Measurements from ENCODE around the gene GPBAR1.

DNA sequence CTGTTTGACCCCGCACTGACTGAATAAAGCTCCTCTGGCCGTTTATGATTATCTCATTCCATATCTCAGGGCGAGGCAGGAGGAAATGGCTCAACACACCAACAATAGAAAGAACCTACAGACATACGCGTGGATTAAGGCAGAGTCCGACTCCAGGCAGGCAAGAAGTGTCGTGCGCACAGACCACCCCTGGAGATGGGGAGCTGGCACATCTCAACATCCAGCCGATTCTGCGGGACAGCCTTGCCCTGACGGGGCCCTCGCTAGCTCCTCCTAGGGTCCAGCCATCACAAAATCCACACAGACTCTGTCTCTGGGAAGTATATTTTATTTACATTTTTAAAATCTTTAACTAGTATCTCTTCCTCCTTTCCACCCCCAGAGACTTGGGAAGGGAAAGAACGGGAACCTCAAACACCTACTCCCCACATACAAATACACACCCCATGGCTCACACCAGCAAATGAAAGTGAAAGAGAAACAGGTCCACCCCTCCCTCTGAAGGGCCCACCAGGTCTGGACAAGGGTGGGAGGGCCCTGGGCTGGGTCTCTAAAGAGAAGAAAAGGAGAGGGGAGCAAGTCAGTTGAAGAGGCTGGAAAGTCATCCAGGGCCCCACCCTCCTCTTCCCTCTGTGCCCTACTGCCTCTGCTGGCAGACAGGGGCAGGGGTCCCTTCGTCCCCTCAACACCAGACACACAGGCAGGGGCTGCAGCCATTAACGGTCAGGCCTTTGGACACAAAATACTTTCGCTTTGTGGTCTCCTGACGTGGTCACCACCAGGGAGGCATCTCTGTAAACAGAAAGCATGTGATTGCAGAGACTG, 3.2 kb downstream of the GPBAR1 start:
- TF ChIP-seq, protein P1, sequence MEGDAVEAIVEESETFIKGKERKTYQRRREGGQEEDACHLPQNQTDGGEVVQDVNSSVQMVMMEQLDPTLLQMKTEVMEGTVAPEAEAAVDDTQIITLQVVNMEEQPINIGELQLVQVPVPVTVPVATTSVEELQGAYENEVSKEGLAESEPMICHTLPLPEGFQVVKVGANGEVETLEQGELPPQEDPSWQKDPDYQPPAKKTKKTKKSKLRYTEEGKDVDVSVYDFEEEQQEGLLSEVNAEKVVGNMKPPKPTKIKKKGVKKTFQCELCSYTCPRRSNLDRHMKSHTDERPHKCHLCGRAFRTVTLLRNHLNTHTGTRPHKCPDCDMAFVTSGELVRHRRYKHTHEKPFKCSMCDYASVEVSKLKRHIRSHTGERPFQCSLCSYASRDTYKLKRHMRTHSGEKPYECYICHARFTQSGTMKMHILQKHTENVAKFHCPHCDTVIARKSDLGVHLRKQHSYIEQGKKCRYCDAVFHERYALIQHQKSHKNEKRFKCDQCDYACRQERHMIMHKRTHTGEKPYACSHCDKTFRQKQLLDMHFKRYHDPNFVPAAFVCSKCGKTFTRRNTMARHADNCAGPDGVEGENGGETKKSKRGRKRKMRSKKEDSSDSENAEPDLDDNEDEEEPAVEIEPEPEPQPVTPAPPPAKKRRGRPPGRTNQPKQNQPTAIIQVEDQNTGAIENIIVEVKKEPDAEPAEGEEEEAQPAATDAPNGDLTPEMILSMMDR (IDR thresholded peaks at IDR 0.05; ENCODE audit: insufficient read depth, low read length, poor library complexity, severe bottlenecking): no peak
- no peak for TF ChIP-seq EZH2phosphoT487 (conservative IDR thresholded peaks at IDR 0.05; ENCODE audit: low read length)

All from SU-DHL-6 (cell line).